ENCODE measurements around the gene ARID5B. TPM values are rescaled to one million over a fixed set of nuclear protein-coding genes. Genes with fewer than 3 reads are reported as not detected.

Gene ARID5B
- total and polyA plus RNA-seq, 2 donors (not counting 1 experiment from before 2014, with no cell fraction given): 22.4 to 237 TPM

- TF ChIP-seq EZH2 (IDR thresholded peaks at IDR 0.05; ENCODE audit: borderline replicate concordance, insufficient read depth, low read depth, low read length, poor library complexity, severe bottlenecking): no peak
- TF ChIP-seq, protein P1, sequence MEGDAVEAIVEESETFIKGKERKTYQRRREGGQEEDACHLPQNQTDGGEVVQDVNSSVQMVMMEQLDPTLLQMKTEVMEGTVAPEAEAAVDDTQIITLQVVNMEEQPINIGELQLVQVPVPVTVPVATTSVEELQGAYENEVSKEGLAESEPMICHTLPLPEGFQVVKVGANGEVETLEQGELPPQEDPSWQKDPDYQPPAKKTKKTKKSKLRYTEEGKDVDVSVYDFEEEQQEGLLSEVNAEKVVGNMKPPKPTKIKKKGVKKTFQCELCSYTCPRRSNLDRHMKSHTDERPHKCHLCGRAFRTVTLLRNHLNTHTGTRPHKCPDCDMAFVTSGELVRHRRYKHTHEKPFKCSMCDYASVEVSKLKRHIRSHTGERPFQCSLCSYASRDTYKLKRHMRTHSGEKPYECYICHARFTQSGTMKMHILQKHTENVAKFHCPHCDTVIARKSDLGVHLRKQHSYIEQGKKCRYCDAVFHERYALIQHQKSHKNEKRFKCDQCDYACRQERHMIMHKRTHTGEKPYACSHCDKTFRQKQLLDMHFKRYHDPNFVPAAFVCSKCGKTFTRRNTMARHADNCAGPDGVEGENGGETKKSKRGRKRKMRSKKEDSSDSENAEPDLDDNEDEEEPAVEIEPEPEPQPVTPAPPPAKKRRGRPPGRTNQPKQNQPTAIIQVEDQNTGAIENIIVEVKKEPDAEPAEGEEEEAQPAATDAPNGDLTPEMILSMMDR (IDR thresholded peaks at IDR 0.05): no peak
- Histone ChIP-seq H3K4me1 (ENCODE audit: control insufficient read depth in 2 of 2, insufficient read depth in 2 of 2, low read length in 2 of 2) (peaks cover 74% of the 10 kb centered on the region in 2 donors), H3K4me2 (replicated peaks; ENCODE audit: low read depth, low read length, poor library complexity, severe bottlenecking) (peak overlapping the region; percentile 59), H2AFZ (ENCODE audit: insufficient read depth, low read depth, low read length, poor library complexity, severe bottlenecking) (peak overlapping the region; percentile 7), H3K9me3 (ENCODE audit: control extremely low read depth in 1 of 3, control insufficient read depth in 2 of 3, insufficient read depth in 1 of 3, low read length in 2 of 3) (peaks cover 0 to 6% (median 1%) of the 10 kb centered on the region in 3 donors), H3K4me3 (ENCODE audit: control extremely low read depth in 1 of 5, extremely low read depth in 1 of 5, insufficient read depth in 1 of 5, low read depth in 2 of 5, low read length in 4 of 5) (peak overlapping the region in 1 of 5 experiments; percentile 42), H3K79me2 (ENCODE audit: control insufficient read depth, insufficient read depth, low read length) (peaks cover 88% of the 10 kb centered on the region), H3K9ac (ENCODE audit: low read length) (peak overlapping the region; percentile 38), H3K27me3 (replicated peaks in 1 of 4; ENCODE audit: control extremely low read depth in 1 of 4, control insufficient read depth in 3 of 4, insufficient read depth in 4 of 4, low read length in 3 of 4) (no peaks in the 10 kb centered on the region), H3K27ac (ENCODE audit: low read length in 2 of 2) (peak overlapping the region; percentile 87 to 92), H4K20me1 (ENCODE audit: control insufficient read depth, insufficient read depth, low read length, poor library complexity, severe bottlenecking) (no peaks in the 10 kb centered on the region), H3K36me3 (replicated peaks in 1 of 2; ENCODE audit: control extremely low read depth in 1 of 2, control insufficient read depth in 1 of 2, extremely low read depth in 1 of 2, insufficient read depth in 2 of 2, low read length in 1 of 2) (peaks cover 0 to 80% of the 10 kb centered on the region in 2 experiments)
- CTCF ChIA-PET: interaction anchor here (0.5 to 6.3 kb wide), 7 partner anchors 9 to 154 kb away, joined by 3 to 49 read pairs (median 5); partner anchors contain the start of gene ARID5B
- Mint-ChIP-seq H3K9me3 (ENCODE audit: insufficient read depth) (no peaks in the 10 kb centered on the region), H3K4me3 (peak overlapping the region; percentile 79), H3K27ac (peak overlapping the region; percentile 91), H3K27me3 (no peaks in the 10 kb centered on the region), H3K4me1 (peaks cover 91% of the 10 kb centered on the region)
- DNase-seq (peak; percentile 76), ATAC-seq (ENCODE audit: low read depth) (peak; percentile 37)
- WGBS (ENCODE audit: insufficient coverage): no CpG with 5 or more reads among the region's 1 CpG
- POLR2A ChIA-PET: interaction anchor here (1.0 kb wide), 2 partner anchors 151 to 154 kb away, joined by 4 to 6 read pairs; no protein-coding TSS in a partner anchor
- intact Hi-C loops (cut with micrococcal nuclease): loop anchor here (1.0 to 10.0 kb wide), 2 partner anchors 9 to 300 kb away; no protein-coding TSS in a partner anchor
Measured at GRCh38 chr10:62054830-62055229, 153.3 kb downstream of the ARID5B start.

DNA sequence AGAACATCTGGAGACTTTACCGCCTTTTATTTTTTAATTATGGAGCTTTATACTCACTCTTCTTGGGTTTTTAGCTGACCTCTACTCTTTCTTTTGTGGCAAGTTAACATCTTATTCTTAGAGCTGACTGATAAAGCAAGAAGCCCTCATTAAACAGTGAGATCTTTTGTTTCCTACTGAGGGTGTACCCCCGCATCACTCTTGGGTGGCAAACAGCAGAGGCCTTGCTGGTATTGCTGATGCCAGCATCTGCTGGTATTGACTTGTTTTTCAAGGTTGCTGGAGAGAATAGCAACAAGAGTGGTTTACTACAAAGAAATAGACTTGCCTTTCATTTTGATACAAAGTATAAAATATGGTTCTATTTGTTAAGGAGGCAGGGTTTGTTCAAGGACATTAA lies 154.7 kb downstream of the ARID5B start:
- no peaks in the 10 kb centered on the region for H3K27me3 Mint-ChIP-seq
- POLR2A ChIA-PET: no interaction called here
- intact Hi-C loops (cut with micrococcal nuclease): loop anchor here (10.0 kb wide), 1 partner anchor 301 kb away; no protein-coding TSS in a partner anchor
- H3K27ac Mint-ChIP-seq: peak overlapping the region; percentile 60
- Histone ChIP-seq H3K27me3 (replicated peaks in 1 of 4; ENCODE audit: control extremely low read depth in 1 of 4, control insufficient read depth in 3 of 4, insufficient read depth in 4 of 4, low read length in 3 of 4) (no peaks in the 10 kb centered on the region), H3K9ac (ENCODE audit: low read length) (no peak overlapping the region), H3K36me3 (replicated peaks in 1 of 2; ENCODE audit: control extremely low read depth in 1 of 2, control insufficient read depth in 1 of 2, extremely low read depth in 1 of 2, insufficient read depth in 2 of 2, low read length in 1 of 2) (peaks cover 0 to 90% of the 10 kb centered on the region in 2 experiments), H3K79me2 (ENCODE audit: control insufficient read depth, insufficient read depth, low read length) (peaks cover 85% of the 10 kb centered on the region), H3K9me3 (ENCODE audit: control extremely low read depth in 1 of 3, control insufficient read depth in 2 of 3, insufficient read depth in 1 of 3, low read length in 2 of 3) (peaks cover 0 to 6% (median 1%) of the 10 kb centered on the region in 3 donors), H2AFZ (ENCODE audit: insufficient read depth, low read depth, low read length, poor library complexity, severe bottlenecking) (no peak overlapping the region), H3K27ac (ENCODE audit: low read length in 2 of 2) (peak overlapping the region; percentile 87 to 92), H4K20me1 (ENCODE audit: control insufficient read depth, insufficient read depth, low read length, poor library complexity, severe bottlenecking) (no peaks in the 10 kb centered on the region), H3K4me2 (replicated peaks; ENCODE audit: low read depth, low read length, poor library complexity, severe bottlenecking) (peak overlapping the region; percentile 59), H3K4me3 (ENCODE audit: control extremely low read depth in 1 of 5, extremely low read depth in 1 of 5, insufficient read depth in 1 of 5, low read depth in 2 of 5, low read length in 4 of 5) (no peak overlapping the region), H3K4me1 (ENCODE audit: control insufficient read depth in 2 of 2, insufficient read depth in 2 of 2, low read length in 2 of 2) (peaks cover 61 to 65% of the 10 kb centered on the region in 2 donors)
- no peak for TF ChIP-seq EZH2 (IDR thresholded peaks at IDR 0.05; ENCODE audit: borderline replicate concordance, insufficient read depth, low read depth, low read length, poor library complexity, severe bottlenecking)
- TF ChIP-seq, protein P1 (IDR thresholded peaks at IDR 0.05): no peak
- no peak for DNase-seq
- WGBS (ENCODE audit: insufficient coverage): 86% methylated on average over 1 of the region's 2 CpGs
- no peaks in the 10 kb centered on the region for H3K9me3 Mint-ChIP-seq (ENCODE audit: insufficient read depth)
- peak overlapping the region; percentile 79 for H3K4me3 Mint-ChIP-seq
- H3K4me1 Mint-ChIP-seq: peaks cover 89% of the 10 kb centered on the region
- no peak for ATAC-seq (ENCODE audit: low read depth)
- CTCF ChIA-PET: interaction anchor here (1.0 to 6.3 kb wide), 6 partner anchors 11 to 189 kb away, joined by 3 to 49 read pairs (median 8); partner anchors contain the start of gene ARID5B

Data from B cell (primary cell).